HL-60 (cell line): ENCODE measurements around the gene SPANXD.

Experiments
- DNase-seq, 2 experiments: peaks; one replicate each; pipeline ENCODE4 v3.0.0-alpha.2; 2010 to 2020; ENCODE audit warnings: low read depth in 1 of 2, low spot score in 1 of 2
- H3K27ac ChIP-seq: fragments of 250-450 bp; sonication (Bioruptor Pico); replicated peaks from 2 replicates; pipeline ENCODE4 v1.5.1; 2020; ENCODE audit warnings: mild to moderate bottlenecking, moderate library complexity
- H3K27me3 ChIP-seq: fragments of 250-450 bp; sonication (Bioruptor Pico); 2 replicates; pipeline ENCODE4 v1.5.1; 2021; ENCODE audit warnings: mild to moderate bottlenecking, moderate library complexity; ENCODE audit not compliant: insufficient read depth, poor library complexity, severe bottlenecking
- H3K4me3 ChIP-seq: replicated peaks from 2 replicates; pipeline ENCODE4 v1.5.1; 2011; ENCODE audit warnings: mild to moderate bottlenecking, control low read depth, low read length; ENCODE audit not compliant: insufficient read depth
- CTCF ChIP-seq: IDR thresholded peaks from one replicate; pipeline ENCODE4 v1.5.1; 2011; ENCODE audit warnings: low read length, control low read depth, inconsistent platforms; ENCODE audit not compliant: insufficient read depth
- GABPA ChIP-seq: IDR thresholded peaks from 2 replicates; pipeline ENCODE4 v1.6.1; 2012; ENCODE audit warnings: low read depth
- POLR2AphosphoS5 ChIP-seq: IDR thresholded peaks from 2 replicates; pipeline ENCODE4 v1.6.1; 2012; ENCODE audit warnings: low read depth
- SPI1 ChIP-seq: IDR thresholded peaks from 2 replicates; pipeline ENCODE4 v1.6.1; 2012; ENCODE audit warnings: low read depth, mild to moderate bottlenecking, borderline replicate concordance
- TF ChIP-seq, protein P1 (sequence below): IDR thresholded peaks from 2 replicates; pipeline ENCODE4 v1.6.1; 2012; ENCODE audit warnings: low read depth; ENCODE audit not compliant: insufficient replicate concordance

The SPANXD gene

DNA sequence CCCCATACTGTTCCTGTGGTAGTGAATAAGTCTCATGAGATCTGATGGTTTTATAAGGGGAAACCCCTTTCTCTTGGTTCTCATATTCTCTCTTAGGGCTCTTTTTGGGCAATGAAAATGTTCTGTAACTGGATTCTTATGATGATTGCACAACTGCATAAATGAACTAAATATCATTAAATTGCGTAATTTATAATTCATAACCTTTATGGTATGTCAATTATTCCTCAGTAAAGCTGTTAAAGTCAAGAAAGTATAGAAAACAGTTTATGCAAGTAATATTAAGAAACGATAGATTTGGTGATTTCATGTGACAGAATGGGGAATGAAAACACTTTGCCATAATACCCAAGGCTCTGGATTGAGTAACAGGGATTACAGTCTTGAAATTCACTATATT, 33.5 kb upstream of the SPANXD start:
- TF ChIP-seq, protein P1, sequence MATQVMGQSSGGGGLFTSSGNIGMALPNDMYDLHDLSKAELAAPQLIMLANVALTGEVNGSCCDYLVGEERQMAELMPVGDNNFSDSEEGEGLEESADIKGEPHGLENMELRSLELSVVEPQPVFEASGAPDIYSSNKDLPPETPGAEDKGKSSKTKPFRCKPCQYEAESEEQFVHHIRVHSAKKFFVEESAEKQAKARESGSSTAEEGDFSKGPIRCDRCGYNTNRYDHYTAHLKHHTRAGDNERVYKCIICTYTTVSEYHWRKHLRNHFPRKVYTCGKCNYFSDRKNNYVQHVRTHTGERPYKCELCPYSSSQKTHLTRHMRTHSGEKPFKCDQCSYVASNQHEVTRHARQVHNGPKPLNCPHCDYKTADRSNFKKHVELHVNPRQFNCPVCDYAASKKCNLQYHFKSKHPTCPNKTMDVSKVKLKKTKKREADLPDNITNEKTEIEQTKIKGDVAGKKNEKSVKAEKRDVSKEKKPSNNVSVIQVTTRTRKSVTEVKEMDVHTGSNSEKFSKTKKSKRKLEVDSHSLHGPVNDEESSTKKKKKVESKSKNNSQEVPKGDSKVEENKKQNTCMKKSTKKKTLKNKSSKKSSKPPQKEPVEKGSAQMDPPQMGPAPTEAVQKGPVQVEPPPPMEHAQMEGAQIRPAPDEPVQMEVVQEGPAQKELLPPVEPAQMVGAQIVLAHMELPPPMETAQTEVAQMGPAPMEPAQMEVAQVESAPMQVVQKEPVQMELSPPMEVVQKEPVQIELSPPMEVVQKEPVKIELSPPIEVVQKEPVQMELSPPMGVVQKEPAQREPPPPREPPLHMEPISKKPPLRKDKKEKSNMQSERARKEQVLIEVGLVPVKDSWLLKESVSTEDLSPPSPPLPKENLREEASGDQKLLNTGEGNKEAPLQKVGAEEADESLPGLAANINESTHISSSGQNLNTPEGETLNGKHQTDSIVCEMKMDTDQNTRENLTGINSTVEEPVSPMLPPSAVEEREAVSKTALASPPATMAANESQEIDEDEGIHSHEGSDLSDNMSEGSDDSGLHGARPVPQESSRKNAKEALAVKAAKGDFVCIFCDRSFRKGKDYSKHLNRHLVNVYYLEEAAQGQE = no peak
- TF ChIP-seq SPI1 = no peak
- TF ChIP-seq POLR2AphosphoS5 = no peak
- no peak for TF ChIP-seq CTCF
- no peak for TF ChIP-seq GABPA
- no peak for DNase-seq
- no peak overlapping the region for H3K4me3 ChIP-seq
- no peak overlapping the region for H3K27ac ChIP-seq
- no peaks in the 10 kb centered on the region for H3K27me3 ChIP-seq

- TF ChIP-seq POLR2AphosphoS5 = no peak
- no peak for TF ChIP-seq GABPA
- no peak for TF ChIP-seq CTCF
- no peak for TF ChIP-seq SPI1
- TF ChIP-seq, protein P1 = no peak
- Histone ChIP-seq H3K4me3 (no peak overlapping the region), H3K27ac (no peak overlapping the region), H3K27me3 (no peaks in the 10 kb centered on the region)
- no peak for DNase-seq
These were observed 25.6 kb upstream of the SPANXD start for GRCh38 chrX:141724186-141724585.

GRCh38 chrX:141714680-141715079, 16.1 kb upstream of the SPANXD start:
- Histone ChIP-seq H3K27ac (no peak overlapping the region), H3K27me3 (no peaks in the 10 kb centered on the region), H3K4me3 (no peak overlapping the region)
- TF ChIP-seq, protein P1 = no peak
- no peak for DNase-seq

DNA sequence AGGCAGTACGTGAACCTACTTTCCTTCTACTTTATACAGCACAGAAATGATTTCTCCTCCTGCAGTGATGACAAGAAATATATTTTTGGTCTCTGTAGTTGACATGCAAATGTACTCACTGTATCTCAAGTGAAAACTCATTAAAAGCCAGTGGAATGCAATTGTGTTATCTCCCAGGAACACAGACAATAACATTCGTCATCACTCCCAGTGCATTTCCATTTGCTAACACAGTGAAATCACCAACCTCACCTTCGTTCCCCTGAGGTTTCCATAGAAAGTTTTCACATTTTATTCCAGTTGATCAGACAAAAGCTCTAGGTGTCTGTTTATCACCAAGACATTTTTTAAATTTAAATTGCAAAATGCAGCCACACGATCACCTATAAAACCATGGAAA, 2.5 kb upstream of the SPANXD start:
- TF ChIP-seq GABPA = no peak
- no peak for TF ChIP-seq CTCF
- TF ChIP-seq SPI1 = no peak
- TF ChIP-seq POLR2AphosphoS5 = no peak
- TF ChIP-seq, protein P1 = no peak
- no peak overlapping the region for H3K4me3 ChIP-seq
- DNase-seq = no peak
- H3K27ac ChIP-seq = no peak overlapping the region
- H3K27me3 ChIP-seq = no peaks in the 10 kb centered on the region
